Stomach (tissue), 4 donors: ENCODE data around the gene GLOD5.

Experiments
- EP300 ChIP-seq: sonication (generic); formaldehyde crosslinking; IDR thresholded peaks from one replicate; pipeline ENCODE4 v1.6.1; 2017; ENCODE audit warnings: antibody characterized with exemption
- POLR2A ChIP-seq, 4 donors: fragments of 450-650 bp; IDR thresholded peaks; one replicate each; pipeline ENCODE4 v1.6.1; 2016; ENCODE audit warnings: antibody characterized with exemption in 4 of 4, control low read depth in 2 of 4, mild to moderate bottlenecking in 1 of 4, moderate library complexity in 1 of 4
- POLR2AphosphoS5 ChIP-seq, 3 donors: sonication (generic); formaldehyde crosslinking; IDR thresholded peaks; one replicate each; pipeline ENCODE4 v1.6.1; 2016; ENCODE audit warnings: antibody characterized with exemption in 3 of 3
- TF ChIP-seq, protein P1 (sequence below), 7 experiments: fragments of 450-650 bp in 4 of 7; fragments of 200-600 bp in 3 of 7; sonication (generic) in 3 of 7; IDR thresholded peaks; one replicate each; pipeline ENCODE4 v1.5.1; 2016 to 2019; ENCODE audit warnings: antibody characterized with exemption in 7 of 7, control low read depth in 2 of 7, mild to moderate bottlenecking in 1 of 7

DNA sequence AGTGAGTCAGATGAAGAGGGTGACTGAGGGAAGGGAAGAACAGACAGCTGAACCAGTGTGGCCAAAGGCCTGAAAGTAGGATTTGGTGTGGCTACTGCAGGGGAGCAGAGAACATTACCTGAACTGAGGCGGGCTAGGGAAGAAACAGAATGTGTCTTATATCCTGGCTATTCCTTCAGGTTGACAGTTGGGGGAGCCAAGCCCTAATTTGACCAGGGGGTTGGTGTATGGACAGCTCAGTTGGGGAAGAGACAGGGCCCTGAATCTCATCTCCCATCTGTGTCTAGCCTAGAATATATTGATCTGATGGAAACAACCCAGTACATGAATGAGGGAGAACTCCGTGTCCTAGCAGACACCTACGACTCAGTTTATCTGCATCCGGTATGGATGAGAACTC is 44.5 kb downstream of the GLOD5 start:
- TF ChIP-seq POLR2A (IDR thresholded peaks at IDR 0.05) = no peak
- TF ChIP-seq, protein P1, sequence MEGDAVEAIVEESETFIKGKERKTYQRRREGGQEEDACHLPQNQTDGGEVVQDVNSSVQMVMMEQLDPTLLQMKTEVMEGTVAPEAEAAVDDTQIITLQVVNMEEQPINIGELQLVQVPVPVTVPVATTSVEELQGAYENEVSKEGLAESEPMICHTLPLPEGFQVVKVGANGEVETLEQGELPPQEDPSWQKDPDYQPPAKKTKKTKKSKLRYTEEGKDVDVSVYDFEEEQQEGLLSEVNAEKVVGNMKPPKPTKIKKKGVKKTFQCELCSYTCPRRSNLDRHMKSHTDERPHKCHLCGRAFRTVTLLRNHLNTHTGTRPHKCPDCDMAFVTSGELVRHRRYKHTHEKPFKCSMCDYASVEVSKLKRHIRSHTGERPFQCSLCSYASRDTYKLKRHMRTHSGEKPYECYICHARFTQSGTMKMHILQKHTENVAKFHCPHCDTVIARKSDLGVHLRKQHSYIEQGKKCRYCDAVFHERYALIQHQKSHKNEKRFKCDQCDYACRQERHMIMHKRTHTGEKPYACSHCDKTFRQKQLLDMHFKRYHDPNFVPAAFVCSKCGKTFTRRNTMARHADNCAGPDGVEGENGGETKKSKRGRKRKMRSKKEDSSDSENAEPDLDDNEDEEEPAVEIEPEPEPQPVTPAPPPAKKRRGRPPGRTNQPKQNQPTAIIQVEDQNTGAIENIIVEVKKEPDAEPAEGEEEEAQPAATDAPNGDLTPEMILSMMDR (IDR thresholded peaks at IDR 0.05) = no peak
- TF ChIP-seq EP300 = no peak
- no peak for TF ChIP-seq POLR2AphosphoS5 (IDR thresholded peaks at IDR 0.05)
